Pancreas (tissue), 10 donors: Measurements from ENCODE around the gene GRK4. TPM values are rescaled to one million over a fixed set of nuclear protein-coding genes. Genes with fewer than 3 reads are reported as not detected.

Experiments
- ATAC-seq, 4 donors: fragments of 200-7000 bp; cut with Tn5 transposase; one replicate each; pipeline versions ENCODE4 v1.8.0 to v1.9.1; 2020; ENCODE audit warnings: mild to moderate bottlenecking in 4 of 4, moderate library complexity in 4 of 4
- DNase-seq, 6 donors: peaks; one replicate each; pipeline ENCODE4 v3.0.0-alpha.2; 2020
- FAIRE-seq: peaks from 2 replicates; lab custom pipeline; 2012; peaks lifted over from hg19 to GRCh38; lab: Jason Lieb, UNC
- H3K27ac ChIP-seq, 4 donors: fragments of 200-600 bp; sonication (generic); 1 replicate in 3 of 4; 2 replicates in 1 of 4; pipeline versions ENCODE4 v1.5.0 to v1.8.0; 2020
- H3K27me3 ChIP-seq, 4 donors: fragments of 200-600 bp; one replicate each; pipeline ENCODE4 v1.8.0; 2021
- H3K36me3 ChIP-seq, 3 donors: fragments of 200-600 bp; sonication (generic) in 1 of 3; one replicate each; pipeline versions ENCODE4 v1.5.0 to v1.8.0; 2020 to 2021
- H3K4me1 ChIP-seq, 3 donors: fragments of 200-600 bp; one replicate each; pipeline ENCODE4 v1.8.0; 2021
- H3K4me3 ChIP-seq, 4 donors: fragments of 200-600 bp; sonication (generic) in 2 of 4; one replicate each; pipeline versions ENCODE4 v1.5.0 to v1.8.0; 2020 to 2021
- H3K9me3 ChIP-seq, 4 donors: fragments of 200-600 bp; one replicate each; pipeline ENCODE4 v1.8.0; 2021
- WGBS, 2 donors: extraction: QIAGEN DNeasy Blood & Tissue Kit; methylation state at CpG; one replicate each; pipeline ENCODE4 v1.1.7; 2013; 5-methylcytosine and 5-hydroxymethylcytosine counted together
- intact Hi-C, 3 donors: fragments of 100-400 bp; cut with DNase I; formaldehyde crosslinking; loops; one replicate each; pipeline versions ENCODE4 v1.11.1 to v1.14.2; 2022
- polyA plus RNA-seq, 2 donors: library from polyadenylated mRNA; stranded (reverse); fragments of 200-250 nt; gene quantifications; one replicate each; pipeline ENCODE4 v1.2.3, GENCODE V29; 2013
- total RNA-seq, 6 donors: library from RNA; stranded (reverse); fragmentation: NEBNext Ultra II Directional in 4 of 6; extraction: Animal tissue kit (Norgen Biotek cat#: 25700) in 4 of 6; gene quantifications; one replicate each; pipeline versions ENCODE4 v1.2.1 to v1.2.4, GENCODE V29; 2021 to 2023
- TF ChIP-seq, protein P1 (sequence below), 4 donors: fragments of 200-600 bp; sonication (generic) in 3 of 4; IDR thresholded peaks; one replicate each; pipeline versions ENCODE4 v1.5.0 to v1.8.0; 2021; ENCODE audit warnings: antibody characterized with exemption in 4 of 4
- donor health status: healthy with polysubstance abuse.
- donor health status: DM: no; HTN: no; CAD: no; lungs with moderate emphysema.
- donor health status: DM: no; HTN: no; CAD: no.
- donor health status: control.
- donor health status: control.
- donor health status: Bipolar disorder and iron deficiency.
- donor health status: DM: yes; HTN: yes; CAD: no.
- donor health status: DM: no; HTN: no; CAD: no.
- donor health status: DM: no; HTN: no; CAD: no.
- donor health status: DM: yes; HTN: yes; CAD: no.

GRK4 gene
- total and polyA plus RNA-seq, 8 donors = 4.6 to 9.7 (median 5.7) TPM

DNA sequence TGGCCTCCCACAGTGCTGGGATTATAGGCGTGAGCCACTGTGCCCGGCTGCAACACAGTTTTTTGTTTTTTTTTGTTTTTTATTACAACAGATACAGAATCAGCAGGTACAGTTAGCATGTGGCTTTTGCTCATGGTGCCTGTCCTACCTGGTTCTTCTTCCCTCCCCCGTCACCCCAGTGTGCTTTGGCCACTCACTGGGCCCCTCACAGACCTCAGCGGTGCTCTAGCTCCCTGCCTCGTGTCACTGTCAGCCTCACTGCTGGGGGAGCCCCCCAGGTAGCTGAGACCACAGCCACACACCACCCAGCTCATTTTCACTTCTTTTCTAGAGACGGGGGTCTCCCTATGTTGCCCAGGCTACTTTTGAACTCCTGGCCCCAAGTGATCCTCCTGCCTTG, 72.3 kb downstream of the GRK4 start:
- Histone ChIP-seq H3K9me3 (no peaks in the 10 kb centered on the region), H3K4me3 (no peak overlapping the region), H3K4me1 (no peaks in the 10 kb centered on the region), H3K27me3 (no peaks in the 10 kb centered on the region), H3K27ac (no peak overlapping the region), H3K36me3 (no peaks in the 10 kb centered on the region)
- FAIRE-seq = no peak
- intact Hi-C loops = loop anchor here in 1 of 3 donors (10.0 kb wide), 2 partner anchors 61 to 271 kb away; no protein-coding TSS in a partner anchor
- TF ChIP-seq, protein P1, sequence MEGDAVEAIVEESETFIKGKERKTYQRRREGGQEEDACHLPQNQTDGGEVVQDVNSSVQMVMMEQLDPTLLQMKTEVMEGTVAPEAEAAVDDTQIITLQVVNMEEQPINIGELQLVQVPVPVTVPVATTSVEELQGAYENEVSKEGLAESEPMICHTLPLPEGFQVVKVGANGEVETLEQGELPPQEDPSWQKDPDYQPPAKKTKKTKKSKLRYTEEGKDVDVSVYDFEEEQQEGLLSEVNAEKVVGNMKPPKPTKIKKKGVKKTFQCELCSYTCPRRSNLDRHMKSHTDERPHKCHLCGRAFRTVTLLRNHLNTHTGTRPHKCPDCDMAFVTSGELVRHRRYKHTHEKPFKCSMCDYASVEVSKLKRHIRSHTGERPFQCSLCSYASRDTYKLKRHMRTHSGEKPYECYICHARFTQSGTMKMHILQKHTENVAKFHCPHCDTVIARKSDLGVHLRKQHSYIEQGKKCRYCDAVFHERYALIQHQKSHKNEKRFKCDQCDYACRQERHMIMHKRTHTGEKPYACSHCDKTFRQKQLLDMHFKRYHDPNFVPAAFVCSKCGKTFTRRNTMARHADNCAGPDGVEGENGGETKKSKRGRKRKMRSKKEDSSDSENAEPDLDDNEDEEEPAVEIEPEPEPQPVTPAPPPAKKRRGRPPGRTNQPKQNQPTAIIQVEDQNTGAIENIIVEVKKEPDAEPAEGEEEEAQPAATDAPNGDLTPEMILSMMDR (IDR thresholded peaks at IDR 0.05) = no peak
- 93% methylated on average over 6 of the region's 6 CpGs for WGBS, 2 donors
- DNase-seq = no peak
- ATAC-seq = no peak

DNA sequence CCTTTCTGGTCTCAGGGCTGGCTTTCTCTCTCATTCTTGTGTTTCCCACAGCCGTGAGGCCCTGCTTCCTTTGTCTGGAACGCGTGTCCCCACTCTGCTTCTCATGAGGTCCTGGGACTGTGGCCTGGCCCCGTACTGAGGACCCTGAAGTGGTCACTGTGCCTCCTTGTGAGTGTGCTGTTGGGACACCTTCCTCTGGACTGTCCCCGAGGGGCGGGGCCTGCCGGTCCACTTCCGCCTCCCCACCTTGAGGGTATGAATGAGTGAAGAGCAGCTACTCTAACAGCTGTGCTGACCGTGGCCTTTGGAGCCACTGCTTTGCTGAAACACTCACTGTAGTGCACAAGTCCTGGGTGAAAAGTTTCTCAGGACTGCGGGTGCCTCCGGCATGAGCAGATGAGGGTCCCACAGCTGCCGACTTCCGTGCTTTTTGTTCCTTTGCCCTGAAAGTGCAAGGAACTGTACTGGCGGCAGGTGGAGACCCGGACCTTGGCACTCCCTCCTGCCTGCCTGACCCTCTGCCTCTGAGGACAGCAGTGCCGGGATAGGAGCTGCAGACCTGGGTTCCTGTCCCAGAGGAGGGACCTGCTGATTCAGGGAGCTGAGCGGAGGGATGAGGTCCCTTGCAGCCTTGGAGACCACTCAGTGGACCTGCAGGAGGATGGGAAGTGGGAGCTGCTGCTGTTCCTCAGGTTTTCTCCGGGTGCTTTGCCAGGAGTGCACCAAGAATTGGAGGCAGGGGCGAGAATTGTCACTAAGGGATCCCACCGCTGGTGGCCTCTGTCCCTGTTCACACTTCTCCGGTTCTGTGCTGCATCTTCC, 73.0 kb downstream of the GRK4 start:
- no peaks in the 10 kb centered on the region for H3K9me3 ChIP-seq
- H3K36me3 ChIP-seq = no peaks in the 10 kb centered on the region
- no peaks in the 10 kb centered on the region for H3K27me3 ChIP-seq
- no peaks in the 10 kb centered on the region for H3K4me1 ChIP-seq
- DNase-seq = no peak
- FAIRE-seq = no peak
- H3K27ac ChIP-seq = no peak overlapping the region
- no peak for ATAC-seq
- H3K4me3 ChIP-seq = no peak overlapping the region
- TF ChIP-seq, protein P1 (IDR thresholded peaks at IDR 0.05) = no peak
- intact Hi-C loops = loop anchor here in 1 of 3 donors (10.0 kb wide), 2 partner anchors 62 to 272 kb away; no protein-coding TSS in a partner anchor
- WGBS, 2 donors = 91 to 92% methylated on average over 21 of the region's 21 CpGs

DNA sequence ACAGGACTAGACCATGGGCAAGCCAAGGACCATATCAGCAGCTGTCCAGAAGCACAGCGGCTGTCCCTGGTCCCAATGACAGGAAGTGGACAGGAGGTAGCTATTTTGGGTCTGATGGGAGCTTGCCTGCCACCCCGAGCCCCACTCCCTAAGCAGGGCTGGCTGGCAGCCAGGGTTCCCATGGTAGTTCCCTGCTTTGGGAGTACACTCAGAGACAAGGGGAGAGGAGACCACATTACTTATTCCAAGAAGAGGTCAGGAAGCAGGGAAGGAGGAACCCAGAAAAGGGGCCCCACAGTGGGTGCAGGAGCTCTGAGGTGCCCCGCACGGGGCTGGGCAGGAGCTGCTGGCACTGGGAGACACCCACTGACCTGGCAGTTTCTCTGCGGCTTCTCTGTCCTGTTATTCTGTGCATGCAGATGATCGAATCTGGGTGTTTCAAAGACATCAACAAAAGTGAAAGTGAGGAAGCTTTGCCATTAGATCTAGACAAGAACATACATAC, 74.6 kb downstream of the GRK4 start:
- H3K27ac ChIP-seq = no peak overlapping the region
- peaks cover 0 to 4% (median 0%) of the 10 kb centered on the region in 3 donors for H3K4me1 ChIP-seq
- no peaks in the 10 kb centered on the region for H3K36me3 ChIP-seq
- no peaks in the 10 kb centered on the region for H3K9me3 ChIP-seq
- intact Hi-C loops = loop anchor here in 1 of 3 donors (10.0 kb wide), 2 partner anchors 63 to 273 kb away; no protein-coding TSS in a partner anchor
- 62 to 67% methylated on average over 6 of the region's 6 CpGs for WGBS, 2 donors
- no peak overlapping the region for H3K4me3 ChIP-seq
- no peaks in the 10 kb centered on the region for H3K27me3 ChIP-seq
- TF ChIP-seq, protein P1 (IDR thresholded peaks at IDR 0.05) = no peak
- FAIRE-seq (no peak), ATAC-seq (no peak), DNase-seq (no peak)

DNA sequence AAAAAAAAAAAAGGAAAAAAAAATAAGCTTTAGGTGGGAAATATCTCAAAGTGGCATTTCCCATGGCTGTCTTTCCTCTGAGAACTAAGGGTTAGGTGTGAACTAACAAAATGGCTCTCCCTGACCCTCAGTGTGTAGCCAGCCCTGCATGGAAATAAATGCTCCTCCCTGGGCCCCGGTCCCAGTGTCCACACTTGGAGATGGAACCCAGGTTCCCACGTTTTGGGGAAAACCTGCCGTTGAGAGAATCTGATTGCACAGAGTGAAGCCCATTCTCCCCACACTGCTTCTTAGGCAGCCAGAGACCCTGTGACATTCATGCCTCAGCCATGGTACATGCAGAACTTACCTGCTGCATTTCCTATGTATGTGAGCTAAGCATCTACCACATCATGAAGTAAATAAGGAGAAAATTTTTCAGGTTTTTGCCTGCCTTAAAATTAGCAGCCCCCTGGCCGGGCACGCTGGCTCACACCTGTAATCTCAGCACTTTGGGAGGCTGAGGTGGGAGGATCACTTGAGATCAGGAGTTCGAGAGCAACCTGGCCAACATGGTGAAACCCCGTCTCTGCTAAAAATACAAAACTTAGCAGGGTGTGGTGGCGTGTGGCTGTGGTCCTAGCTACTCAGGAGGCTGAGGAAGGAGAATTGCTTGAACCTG, 76.5 kb downstream of the GRK4 start:
- 80 to 87% methylated on average over 8 of the region's 8 CpGs for WGBS, 2 donors
- H3K9me3 ChIP-seq = no peaks in the 10 kb centered on the region
- TF ChIP-seq, protein P1 (IDR thresholded peaks at IDR 0.05) = no peak
- peaks cover 0 to 7% (median 0%) of the 10 kb centered on the region in 3 donors for H3K4me1 ChIP-seq
- no peaks in the 10 kb centered on the region for H3K27me3 ChIP-seq
- no peak overlapping the region for H3K27ac ChIP-seq
- DNase-seq (no peak), FAIRE-seq (no peak), ATAC-seq (no peak)
- H3K4me3 ChIP-seq = no peak overlapping the region
- no peaks in the 10 kb centered on the region for H3K36me3 ChIP-seq
- intact Hi-C loops = loop anchor here in 1 of 3 donors (10.0 kb wide), 2 partner anchors 65 to 275 kb away; no protein-coding TSS in a partner anchor
